ENCODE results near the gene F11R.
"Not testable (repeated sequence)": the region's sequence is repeated elsewhere in the genome, so short reads cannot be mapped to it uniquely, and the experiment has no call there.

F11R gene

DNA sequence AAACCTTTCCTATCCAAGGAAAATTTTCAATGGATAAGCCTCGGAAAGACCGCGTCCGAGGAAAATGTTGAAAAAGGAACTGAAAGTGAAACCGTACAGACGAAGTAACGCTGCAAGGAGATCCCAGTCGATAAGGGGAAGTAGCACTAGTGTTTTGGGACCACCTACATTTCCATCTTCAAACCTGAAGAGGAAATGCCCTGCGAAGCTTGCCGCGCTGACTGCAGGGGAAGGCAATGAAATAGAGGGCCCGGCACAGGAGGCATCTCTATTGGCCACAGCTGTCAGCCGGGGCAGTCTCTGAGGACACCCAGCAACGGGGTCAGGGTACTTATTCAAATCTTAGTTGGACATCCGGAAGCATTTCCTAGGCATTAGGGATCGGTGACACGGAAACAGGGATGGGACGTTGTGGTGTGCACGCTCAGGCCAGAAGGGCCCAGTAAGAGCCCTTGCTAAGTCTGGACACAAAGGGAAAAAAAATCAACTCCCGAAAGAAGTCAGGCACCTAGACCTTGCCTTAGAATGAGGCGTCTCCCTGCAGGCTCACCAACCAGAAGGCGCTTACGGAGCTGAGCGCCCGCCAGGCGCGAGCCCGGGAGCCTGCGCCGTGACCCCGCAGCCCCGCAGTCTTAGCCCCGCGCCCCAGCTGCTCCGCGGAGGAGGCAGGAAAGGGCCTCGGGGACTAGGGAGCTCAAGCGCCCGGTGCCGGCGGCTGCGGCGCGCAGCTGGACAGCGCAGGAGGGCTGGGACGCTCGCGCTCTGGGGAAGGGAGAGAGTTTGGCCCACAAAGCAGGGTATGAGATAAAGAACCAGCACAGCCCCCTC, 24.2 kb upstream of the F11R start:
- in situ Hi-C loops (cut with MboI; ENCODE audit: low sequenced_read_pairs): no loop called here

DNA sequence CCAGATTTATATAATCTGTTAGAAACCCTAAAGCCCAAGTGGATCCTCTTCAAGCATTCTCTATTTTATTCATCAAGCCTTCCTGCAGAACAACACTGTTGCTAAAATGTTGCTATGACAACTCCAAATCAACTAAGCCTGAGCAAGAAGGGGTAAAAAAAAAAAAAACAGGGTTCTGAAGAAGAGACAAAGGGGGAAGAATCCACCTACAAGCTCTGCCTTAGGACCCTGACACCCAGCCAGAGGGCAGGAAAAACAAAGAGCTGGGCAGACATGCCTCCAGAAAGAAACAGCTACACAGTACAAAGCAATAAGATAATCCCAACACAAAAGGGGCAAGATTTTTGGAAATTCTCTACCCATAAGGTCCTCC, 23.6 kb upstream of the F11R start:
- in situ Hi-C loops (cut with MboI; ENCODE audit: low sequenced_read_pairs): no loop called here

- in situ Hi-C loops (cut with MboI; ENCODE audit: low sequenced_read_pairs): no loop called here
These were observed 18.6 kb upstream of the F11R start for GRCh38 chr1:161039546-161039945.

- in situ Hi-C loops (cut with MboI; ENCODE audit: low sequenced_read_pairs): no loop called here
These were observed 18.2 kb upstream of the F11R start for GRCh38 chr1:161039154-161039545.

DNA sequence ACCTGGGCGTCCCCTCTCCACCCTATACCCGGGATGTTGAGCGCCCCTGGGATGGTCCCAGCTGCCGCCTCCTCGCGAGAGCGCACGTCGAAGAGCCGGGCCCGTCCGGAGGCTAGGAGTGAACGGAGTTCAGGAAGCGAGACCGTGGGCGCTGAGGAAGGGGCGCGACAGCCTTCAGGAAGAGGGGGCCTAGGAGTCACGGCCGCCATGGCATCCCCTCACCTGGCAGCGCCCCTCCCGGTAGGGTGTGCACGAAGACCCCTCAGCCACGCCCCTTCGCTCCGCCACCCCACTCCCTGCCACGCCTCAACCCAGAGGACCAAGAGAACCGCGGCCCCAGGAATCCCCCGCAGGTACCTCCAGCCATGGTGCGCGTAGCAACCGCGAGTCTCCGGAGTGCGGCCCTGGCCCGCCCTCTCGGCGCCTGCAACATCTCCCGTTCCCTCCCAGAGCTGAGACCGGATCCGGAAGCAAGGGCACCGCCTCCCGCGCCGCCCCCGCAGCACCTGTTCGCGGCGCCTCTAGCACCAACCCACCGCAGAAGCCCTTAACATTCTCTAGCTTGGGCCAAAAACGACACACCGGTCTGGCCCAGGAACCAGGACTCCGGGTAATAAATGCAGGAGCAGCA, 17.7 kb upstream of the F11R start, which contains the start of gene TSTD1:
TSS of gene TSTD1 (minus strand) at position 442 of the 631 bp plus-strand sequence. CDS start at position 367, 75 bp downstream.
- in situ Hi-C loops (cut with MboI; ENCODE audit: low sequenced_read_pairs): no loop called here

DNA sequence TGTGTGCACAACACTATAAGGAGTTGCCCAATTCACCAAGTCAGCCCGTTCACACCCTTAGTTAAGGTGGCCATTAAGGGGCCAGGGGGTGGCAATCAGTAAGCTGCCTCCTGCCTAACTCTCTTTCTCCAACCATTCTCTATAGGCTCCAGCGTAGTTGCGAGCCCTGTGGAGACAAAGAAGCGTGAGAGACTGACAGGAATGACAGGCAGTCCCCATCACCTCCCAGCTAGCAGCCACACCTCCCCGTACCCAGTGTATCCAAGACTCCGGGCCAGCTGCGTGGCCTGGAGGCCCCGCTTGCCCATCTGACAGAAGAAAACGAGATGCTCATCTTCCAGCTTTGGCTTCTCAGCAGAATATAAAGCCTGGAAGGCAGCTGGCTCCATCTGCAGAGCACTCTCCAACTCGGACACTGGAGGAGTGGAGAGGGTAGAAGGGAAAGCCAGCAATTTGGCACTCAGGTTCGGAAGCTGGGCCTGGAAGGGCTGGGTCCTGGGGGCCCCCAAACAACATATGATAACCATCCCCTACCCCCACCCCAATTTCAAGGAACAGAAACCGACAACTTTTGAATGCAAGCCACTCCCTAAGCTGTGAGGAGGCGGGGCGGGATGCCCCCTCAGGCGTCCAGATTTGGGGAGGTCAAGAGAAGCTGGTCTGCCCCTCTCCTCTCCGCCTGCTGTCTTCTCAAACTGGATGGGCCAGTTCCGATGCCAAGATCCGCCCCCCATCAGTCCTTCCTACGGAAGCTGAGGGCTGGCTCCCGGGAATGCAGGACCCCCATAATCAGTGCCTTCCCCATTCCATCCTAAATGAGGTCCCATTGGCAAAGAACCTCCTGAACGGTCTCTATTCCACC, 16.9 kb upstream of the F11R start:
- in situ Hi-C loops (cut with MboI; ENCODE audit: low sequenced_read_pairs): no loop called here

DNA sequence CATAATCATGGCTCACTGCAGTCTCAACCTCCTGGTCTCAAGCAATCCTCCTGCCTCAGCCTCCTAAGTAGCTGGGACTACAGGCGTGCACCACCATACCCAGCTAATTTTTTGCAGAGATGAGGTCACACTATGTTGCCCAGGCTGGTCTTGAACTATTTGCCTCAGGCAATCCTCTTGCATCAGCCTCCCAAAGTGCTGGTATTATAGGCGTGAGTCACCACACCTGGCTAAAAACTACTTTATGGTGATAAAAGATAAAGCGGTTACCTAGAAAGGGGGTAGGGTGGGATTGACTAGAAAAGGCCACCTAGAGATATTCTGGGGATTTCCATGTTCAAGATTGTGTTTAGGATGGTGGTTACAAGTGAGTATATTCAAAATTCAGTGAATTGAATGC, 12.8 kb upstream of the F11R start:
- in situ Hi-C loops (cut with MboI; ENCODE audit: low sequenced_read_pairs): no loop called here

- in situ Hi-C loops (cut with MboI; ENCODE audit: low sequenced_read_pairs): no loop called here
These were observed 11.5 kb upstream of the F11R start for GRCh38 chr1:161032409-161032808.

DNA sequence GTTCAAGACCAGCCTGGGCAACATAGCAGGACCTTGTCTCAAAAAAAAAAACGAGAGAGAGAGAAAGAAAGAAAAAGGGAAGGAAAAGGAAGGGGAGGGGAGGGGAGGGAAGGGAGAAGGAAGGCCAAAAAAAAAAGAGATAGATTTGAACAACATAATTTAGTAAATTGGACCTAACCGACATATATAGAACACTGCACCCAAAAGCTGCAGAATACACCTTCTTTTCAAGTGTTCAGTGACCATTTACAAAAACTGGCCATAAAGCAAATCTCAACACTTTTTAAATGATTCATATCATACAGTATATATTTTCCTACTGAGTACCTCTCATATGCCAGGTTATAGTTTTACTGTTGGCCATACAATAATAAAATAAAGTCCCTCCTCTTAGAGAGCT, 10.9 kb upstream of the F11R start:
- in situ Hi-C loops (cut with MboI; ENCODE audit: low sequenced_read_pairs): no loop called here

GRCh38 chr1:161029466-161029865, 8.5 kb upstream of the F11R start:
- in situ Hi-C loops (cut with MboI; ENCODE audit: low sequenced_read_pairs): not testable (repeated sequence)

GRCh38 chr1:161026954-161027353, 6.0 kb upstream of the F11R start:
- in situ Hi-C loops (cut with MboI; ENCODE audit: low sequenced_read_pairs): not testable (repeated sequence)

DNA sequence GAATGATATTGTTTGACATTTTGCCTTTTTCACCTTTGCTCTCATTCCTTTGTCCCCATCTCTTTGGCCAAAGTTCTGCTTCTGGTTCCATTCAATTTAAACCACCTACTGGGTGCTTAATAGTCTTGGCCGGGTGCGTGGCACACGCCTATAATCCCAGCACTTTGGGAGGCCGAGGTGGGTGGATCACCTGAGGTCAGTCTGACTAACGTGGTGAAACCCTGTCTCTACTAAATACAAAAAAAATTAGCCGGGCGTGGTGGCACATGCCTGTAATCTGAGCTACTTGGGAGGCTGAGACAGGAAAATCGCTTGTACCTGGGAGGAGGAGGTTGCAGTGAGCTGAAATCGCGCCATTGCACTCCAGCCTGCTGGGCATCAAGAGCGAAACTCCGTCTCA, 1.5 kb upstream of the F11R start:
- in situ Hi-C loops (cut with MboI; ENCODE audit: low sequenced_read_pairs): not testable (repeated sequence)

- in situ Hi-C loops (cut with MboI; ENCODE audit: low sequenced_read_pairs): no loop called here
These were observed 1.0 kb upstream of the F11R start for GRCh38 chr1:161021970-161022353.

GRCh38 chr1:161021165-161021969, 415 bp upstream of the F11R start:
- in situ Hi-C loops (cut with MboI; ENCODE audit: low sequenced_read_pairs): no loop called here

- in situ Hi-C loops (cut with MboI; ENCODE audit: low sequenced_read_pairs): no loop called here
These were observed 1.0 kb downstream of the F11R start for GRCh38 chr1:161019751-161020495.

DNA sequence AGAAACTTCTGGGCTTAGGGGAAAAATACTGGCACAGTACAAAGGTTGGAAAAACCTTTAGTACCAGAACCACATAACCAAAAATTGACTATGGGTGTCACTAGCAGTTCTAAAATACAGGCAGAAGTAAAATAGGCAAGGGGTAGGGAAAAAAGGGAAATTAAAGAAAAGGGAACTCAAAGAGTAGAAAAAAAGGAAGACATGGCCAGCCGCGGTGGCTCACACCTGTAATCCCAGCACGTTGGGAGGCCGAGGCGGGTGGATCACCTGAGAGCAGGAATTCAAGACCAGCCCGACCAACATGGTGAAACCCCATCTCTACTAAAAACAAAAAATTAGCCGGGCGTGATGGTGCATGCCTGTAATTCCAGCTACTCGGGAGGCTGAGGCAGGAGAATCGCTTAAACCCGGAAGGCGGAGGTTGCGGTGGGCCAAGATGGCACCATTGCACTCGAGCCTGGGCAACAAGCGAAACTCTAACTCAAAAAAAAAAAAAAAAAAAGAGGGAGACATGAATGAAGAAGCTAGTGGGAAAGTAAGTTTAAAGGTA, 1.8 kb downstream of the F11R start:
- in situ Hi-C loops (cut with MboI; ENCODE audit: low sequenced_read_pairs): not testable (repeated sequence)

- in situ Hi-C loops (cut with MboI; ENCODE audit: low sequenced_read_pairs): no loop called here
These were observed 2.4 kb downstream of the F11R start for GRCh38 chr1:161018631-161018930.

- in situ Hi-C loops (cut with MboI; ENCODE audit: low sequenced_read_pairs): no loop called here
These were observed 3.0 kb downstream of the F11R start for GRCh38 chr1:161017756-161018630.

- in situ Hi-C loops (cut with MboI; ENCODE audit: low sequenced_read_pairs): not testable (repeated sequence)
These were observed 3.8 kb downstream of the F11R start for GRCh38 chr1:161017181-161017580.

Data from HL-60/S4 treated with phorbol 12-myristate 13-acetate at 8.2 ng/mL for 4 days and 3 days (cell line).